Measurements from ENCODE around the gene SERGEF.

Gene SERGEF

DNA sequence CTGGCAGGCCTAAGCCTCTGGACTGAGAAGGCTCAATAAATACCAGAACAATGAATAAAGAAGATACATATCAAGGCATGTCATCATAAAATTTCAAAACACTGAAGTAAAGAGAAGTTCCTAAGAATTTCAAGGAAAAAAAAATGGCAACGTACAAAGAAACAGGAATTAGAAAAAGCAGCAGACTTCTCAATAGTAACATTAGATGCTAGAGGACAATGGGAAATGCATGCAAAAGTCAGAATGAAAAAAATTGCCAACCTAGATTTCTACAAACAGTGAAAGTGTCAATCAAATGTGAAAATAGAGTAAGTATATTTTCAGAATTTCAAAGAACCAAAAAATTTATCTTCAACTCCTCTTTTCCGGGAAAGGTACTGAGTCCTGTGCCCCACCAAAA, 153.3 kb downstream of the SERGEF start:
- peak; percentile 8 for DNase-seq (ENCODE audit: low read depth)

GRCh38 chr11:17855531-17856290, 157.1 kb downstream of the SERGEF start:
- DNase-seq (ENCODE audit: low read depth) = no peak

- DNase-seq (ENCODE audit: low read depth) = no peak
Measured at GRCh38 chr11:17853280-17853679, 159.6 kb downstream of the SERGEF start.

DNA sequence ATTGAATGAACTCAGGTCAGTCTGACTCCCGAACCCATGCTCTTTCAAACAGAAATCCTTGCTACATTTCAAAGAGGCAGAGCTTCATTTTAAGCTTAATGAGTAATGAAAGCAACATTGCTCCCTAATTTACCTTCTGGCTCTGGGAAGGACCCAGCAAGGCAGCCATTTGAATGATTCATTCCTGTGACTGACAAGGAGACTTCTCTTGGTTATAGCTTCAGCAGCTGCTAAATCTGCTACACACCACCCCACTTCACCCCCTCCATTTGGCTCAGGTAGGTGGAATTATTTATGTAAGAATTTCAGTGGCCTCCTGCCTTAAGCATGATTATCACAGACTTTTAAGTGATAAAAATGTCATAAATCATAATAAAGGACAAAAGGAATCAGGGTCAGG, 160.6 kb downstream of the SERGEF start:
- no peak for DNase-seq (ENCODE audit: low read depth)

DNA sequence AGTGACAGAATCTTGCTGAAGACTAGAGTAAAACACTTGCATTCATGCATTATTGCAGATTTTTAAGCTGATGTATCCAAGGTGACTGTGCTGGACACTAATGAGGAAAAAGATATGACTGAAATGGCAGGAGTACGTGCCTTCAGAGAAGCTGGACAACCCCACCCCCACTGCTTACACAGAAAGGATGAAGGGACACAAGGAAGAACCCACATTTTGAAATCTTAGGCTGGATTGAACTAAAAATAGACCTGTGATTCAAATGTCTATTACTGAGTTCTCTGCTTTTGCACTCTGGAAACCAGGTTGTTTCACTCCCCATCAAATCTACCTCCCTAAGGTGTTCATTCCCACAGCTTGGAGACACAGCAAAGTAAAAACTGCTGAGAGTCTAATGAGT, 161.2 kb downstream of the SERGEF start:
- DNase-seq (ENCODE audit: low read depth) = no peak

DNA sequence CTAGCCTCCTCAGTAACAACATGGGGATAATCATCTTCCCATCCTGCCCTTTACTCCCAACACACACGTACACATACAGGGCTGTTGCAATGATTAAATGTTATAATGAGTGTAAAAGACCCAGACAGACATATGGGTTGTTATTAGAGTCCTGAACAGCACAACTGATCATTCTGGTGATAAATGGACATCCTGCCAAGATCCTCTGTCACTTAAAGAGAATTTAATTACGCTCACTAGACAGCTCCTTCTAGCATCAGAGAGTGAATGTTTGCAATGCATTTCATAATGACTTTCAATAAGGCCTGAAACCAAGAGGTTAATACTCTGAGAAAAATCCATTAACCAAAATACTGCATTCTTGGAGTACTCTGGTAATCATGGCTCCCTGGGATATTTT, 162.5 kb downstream of the SERGEF start:
- no peak for DNase-seq (ENCODE audit: low read depth)

DNA sequence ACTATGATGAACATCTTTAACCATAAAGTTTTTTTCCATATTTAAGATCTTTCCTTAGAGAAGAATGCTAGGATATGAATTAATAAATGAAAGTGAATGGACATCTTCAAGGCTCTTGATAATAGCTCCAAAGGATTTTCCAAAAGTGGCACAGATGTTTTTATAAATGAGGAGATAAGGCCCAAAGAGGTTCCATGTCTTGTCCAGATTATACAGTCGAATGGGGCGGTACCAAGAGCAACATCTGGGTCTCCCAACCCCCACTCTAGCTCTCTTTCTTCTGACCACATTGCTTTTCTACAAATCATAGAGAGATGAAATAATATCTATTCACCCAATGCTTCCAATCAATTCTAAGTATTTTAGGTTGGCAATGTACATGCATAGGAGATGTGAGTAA, 164.1 kb downstream of the SERGEF start:
- no peak for DNase-seq (ENCODE audit: low read depth)

GRCh38 chr11:17846852-17847453, 165.9 kb downstream of the SERGEF start:
- peak; percentile 30 for DNase-seq (ENCODE audit: low read depth)

DNA sequence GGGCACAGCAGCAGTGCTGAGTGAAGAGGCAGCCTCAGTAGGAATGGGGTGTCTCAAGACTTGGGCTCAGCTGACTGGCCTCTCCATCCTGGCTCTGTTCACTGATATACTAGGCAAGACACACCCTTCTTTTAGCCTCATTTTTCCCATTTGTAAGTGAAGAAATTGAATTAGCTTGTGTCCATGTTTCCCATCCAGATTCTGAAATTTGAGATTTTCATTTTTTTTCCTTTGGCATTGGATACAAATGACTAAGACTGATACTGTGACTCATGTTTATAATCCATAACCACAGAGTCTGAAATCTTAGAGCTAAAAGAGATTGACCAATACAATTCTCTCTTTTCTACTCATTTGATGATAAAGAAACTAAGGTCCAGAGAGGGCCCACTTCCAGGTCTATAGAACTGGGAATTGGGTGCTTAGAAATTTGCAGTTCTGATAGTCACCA, 167.4 kb downstream of the SERGEF start:
- DNase-seq (ENCODE audit: low read depth) = peak; percentile 91

- DNase-seq (ENCODE audit: low read depth) = peak; percentile 72
Measured at GRCh38 chr11:17840101-17840548, 172.7 kb downstream of the SERGEF start.

DNA sequence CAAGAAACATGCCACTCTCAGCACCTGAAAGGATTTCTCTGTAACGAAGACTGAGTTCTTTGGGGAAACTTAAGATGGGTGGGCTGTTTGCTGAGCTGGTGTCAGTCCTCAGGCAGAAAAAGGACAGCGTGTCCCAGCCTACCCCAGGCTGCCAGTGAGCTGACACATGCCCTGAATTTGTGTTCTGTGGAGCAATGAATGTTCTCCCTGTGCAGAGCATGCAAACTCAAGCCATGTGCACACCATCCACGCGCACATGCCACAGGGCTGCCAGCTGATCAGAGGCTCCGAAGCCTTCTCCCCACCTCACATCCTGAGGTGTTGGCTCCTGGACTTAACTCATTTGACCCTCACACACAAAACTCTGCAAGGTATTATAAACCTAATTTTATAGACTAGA, 173.4 kb downstream of the SERGEF start:
- DNase-seq (ENCODE audit: low read depth) = peak; percentile 37

GRCh38 chr11:17838102-17838501, 174.7 kb downstream of the SERGEF start:
- DNase-seq (ENCODE audit: low read depth) = no peak

GRCh38 chr11:17831883-17832282, 181.0 kb downstream of the SERGEF start:
- DNase-seq (ENCODE audit: low read depth) = no peak

- no peak for DNase-seq (ENCODE audit: low read depth)
Measured at GRCh38 chr11:17831228-17831627, 181.6 kb downstream of the SERGEF start.

DNA sequence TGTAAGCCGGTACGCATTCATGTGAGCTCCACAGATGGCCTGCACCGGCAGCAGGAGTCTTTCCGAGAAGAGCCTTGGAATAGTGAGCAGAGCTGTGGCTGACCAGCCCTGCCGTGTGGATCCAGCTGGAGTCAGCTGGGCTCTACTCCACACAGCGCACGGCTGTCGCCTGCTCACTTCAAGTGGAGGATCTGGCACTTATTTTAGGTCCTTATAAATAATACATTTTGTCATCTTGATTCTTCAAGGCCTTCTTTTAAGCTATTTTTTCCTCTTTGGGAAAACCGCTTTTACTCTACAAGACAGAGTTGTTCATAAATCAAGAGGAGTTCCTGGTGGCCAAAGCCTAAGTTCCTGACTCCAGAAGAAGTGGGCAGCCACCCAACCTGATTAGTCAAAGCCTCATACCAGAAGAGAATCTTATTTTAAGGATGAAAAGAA, 184.5 kb downstream of the SERGEF start:
- peak; percentile 29 for DNase-seq (ENCODE audit: low read depth)

GRCh38 chr11:17827006-17827405, 185.8 kb downstream of the SERGEF start:
- DNase-seq (ENCODE audit: low read depth) = no peak

- no peak for DNase-seq (ENCODE audit: low read depth)
Measured at GRCh38 chr11:17822401-17822781, 190.5 kb downstream of the SERGEF start.

DNA sequence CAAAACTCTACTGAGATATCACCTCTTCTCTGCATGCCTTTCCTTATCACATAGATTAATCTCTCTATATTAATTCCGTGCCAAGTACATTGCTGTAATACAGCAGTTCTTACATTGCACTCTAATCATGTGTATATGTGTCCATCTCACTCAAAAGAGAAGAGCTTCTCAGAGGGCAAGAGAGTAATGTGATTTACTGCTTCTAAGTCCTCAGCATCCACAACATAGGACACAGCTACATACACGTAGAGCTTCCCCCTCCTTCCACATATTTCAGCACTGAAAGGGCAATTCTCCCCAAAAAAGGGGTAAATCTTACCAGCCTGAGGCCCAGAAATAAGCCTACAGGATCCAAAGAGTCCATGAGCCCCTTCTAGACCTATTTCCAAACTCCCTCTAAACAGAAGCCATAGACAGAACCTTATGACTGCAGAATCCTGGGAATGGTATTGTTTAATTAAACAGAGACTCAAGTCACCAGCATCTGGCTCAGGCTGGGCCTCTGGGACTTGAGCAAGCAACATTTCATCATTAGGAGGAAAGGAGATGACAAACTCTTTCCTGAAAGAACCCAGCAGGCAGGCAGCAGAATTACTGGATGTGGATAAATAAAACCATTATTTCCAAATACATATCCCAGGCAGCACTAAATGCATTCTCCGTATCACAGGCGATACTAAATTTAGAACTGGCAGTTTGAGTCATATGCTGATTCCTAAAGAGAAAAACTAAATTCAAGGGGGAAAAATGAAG, 191.0 kb downstream of the SERGEF start:
- DNase-seq (ENCODE audit: low read depth) = peak; percentile 83

- DNase-seq (ENCODE audit: low read depth) = no peak
Measured at GRCh38 chr11:17816232-17816931, 196.5 kb downstream of the SERGEF start.

DNA sequence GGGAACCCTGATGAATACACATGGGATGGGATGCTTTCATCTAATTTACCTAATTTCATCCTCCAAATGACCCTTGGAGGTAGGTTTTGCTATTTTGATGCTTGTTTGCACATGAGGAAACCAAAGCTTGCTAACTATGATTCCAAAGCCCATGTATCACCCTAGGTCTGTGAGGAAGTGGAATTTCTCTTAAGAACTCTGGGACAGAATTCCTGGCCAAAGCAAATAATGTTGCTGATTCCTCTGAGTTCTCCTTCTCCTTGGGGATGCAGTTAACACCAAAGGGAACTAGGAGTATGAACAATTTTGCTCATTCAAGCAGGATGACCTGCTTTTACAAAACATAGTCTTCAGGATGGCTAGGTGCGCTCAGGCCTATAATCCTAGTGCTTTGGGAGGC, 198.3 kb downstream of the SERGEF start:
- no peak for DNase-seq (ENCODE audit: low read depth)

- no peak for DNase-seq (ENCODE audit: low read depth)
Measured at GRCh38 chr11:17813391-17814059, 199.3 kb downstream of the SERGEF start.

GRCh38 chr11:17812865-17813187, 200.0 kb downstream of the SERGEF start:
- DNase-seq (ENCODE audit: low read depth) = no peak

Data from fibroblast of gingiva (primary cell).